ENCODE data around the gene SMTN.

- no peak for TF ChIP-seq POLR2A (IDR thresholded peaks at IDR 0.05; ENCODE audit: low read depth, low read length)
- TF ChIP-seq, protein P1, sequence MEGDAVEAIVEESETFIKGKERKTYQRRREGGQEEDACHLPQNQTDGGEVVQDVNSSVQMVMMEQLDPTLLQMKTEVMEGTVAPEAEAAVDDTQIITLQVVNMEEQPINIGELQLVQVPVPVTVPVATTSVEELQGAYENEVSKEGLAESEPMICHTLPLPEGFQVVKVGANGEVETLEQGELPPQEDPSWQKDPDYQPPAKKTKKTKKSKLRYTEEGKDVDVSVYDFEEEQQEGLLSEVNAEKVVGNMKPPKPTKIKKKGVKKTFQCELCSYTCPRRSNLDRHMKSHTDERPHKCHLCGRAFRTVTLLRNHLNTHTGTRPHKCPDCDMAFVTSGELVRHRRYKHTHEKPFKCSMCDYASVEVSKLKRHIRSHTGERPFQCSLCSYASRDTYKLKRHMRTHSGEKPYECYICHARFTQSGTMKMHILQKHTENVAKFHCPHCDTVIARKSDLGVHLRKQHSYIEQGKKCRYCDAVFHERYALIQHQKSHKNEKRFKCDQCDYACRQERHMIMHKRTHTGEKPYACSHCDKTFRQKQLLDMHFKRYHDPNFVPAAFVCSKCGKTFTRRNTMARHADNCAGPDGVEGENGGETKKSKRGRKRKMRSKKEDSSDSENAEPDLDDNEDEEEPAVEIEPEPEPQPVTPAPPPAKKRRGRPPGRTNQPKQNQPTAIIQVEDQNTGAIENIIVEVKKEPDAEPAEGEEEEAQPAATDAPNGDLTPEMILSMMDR (IDR thresholded peaks at IDR 0.05; ENCODE audit: extremely low read depth in 1 of 2, insufficient read depth in 1 of 2, low read depth in 1 of 2, low read length in 2 of 2): no peak
- TF ChIP-seq POLR2AphosphoS5 (IDR thresholded peaks at IDR 0.05; ENCODE audit: insufficient read depth, low read depth, low read length): no peak
- TF ChIP-seq, protein P2, sequence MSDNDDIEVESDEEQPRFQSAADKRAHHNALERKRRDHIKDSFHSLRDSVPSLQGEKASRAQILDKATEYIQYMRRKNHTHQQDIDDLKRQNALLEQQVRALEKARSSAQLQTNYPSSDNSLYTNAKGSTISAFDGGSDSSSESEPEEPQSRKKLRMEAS (IDR thresholded peaks at IDR 0.05; ENCODE audit: insufficient read depth, insufficient read length): no peak
- no peak for TF ChIP-seq EZH2 (IDR thresholded peaks at IDR 0.05; ENCODE audit: borderline replicate concordance, low read depth, low read length, severe bottlenecking)
- TF ChIP-seq GATA2 (IDR thresholded peaks at IDR 0.05; ENCODE audit: insufficient read depth, insufficient read length, low read depth, low read length): no peak
- TF ChIP-seq MYC (IDR thresholded peaks at IDR 0.05; ENCODE audit: low read depth, low read length): no peak
Observed at GRCh38 chr22:31123292-31123602, 42.1 kb downstream of the SMTN start.
